ENCODE measurements around the gene MYADML2. TPM values are rescaled to one million over a fixed set of nuclear protein-coding genes. Genes with fewer than 3 reads are reported as not detected.

MYADML2 gene
- total RNA-seq, 2 donors from 2014 or later: not detected

- no peaks in the 10 kb centered on the region for H3K9me3 Mint-ChIP-seq
- no peak for ATAC-seq (replicated peaks)
- H3K36me3 Mint-ChIP-seq (ENCODE audit: low read depth): peaks cover 49% of the 10 kb centered on the region
- no peak overlapping the region for H3K27ac Mint-ChIP-seq
- peaks cover 7% of the 10 kb centered on the region for H3K27me3 Mint-ChIP-seq
- peaks cover 8% of the 10 kb centered on the region for H3K4me1 Mint-ChIP-seq
- peak overlapping the region; percentile 43 for H3K4me3 Mint-ChIP-seq
Measured at GRCh38 chr17:81901167-81902022, 45.6 kb downstream of the MYADML2 start.

- Mint-ChIP-seq H3K4me3 (peak overlapping the region; percentile 43), H3K4me1 (peaks cover 8% of the 10 kb centered on the region), H3K36me3 (ENCODE audit: low read depth) (peaks cover 60% of the 10 kb centered on the region), H3K9me3 (no peaks in the 10 kb centered on the region), H3K27me3 (peaks cover 7% of the 10 kb centered on the region), H3K27ac (no peak overlapping the region)
- no peak for ATAC-seq (replicated peaks)
Measured at GRCh38 chr17:81900181-81900820, 46.7 kb downstream of the MYADML2 start.

GRCh38 chr17:81899514-81900166, 47.4 kb downstream of the MYADML2 start:
- peaks cover 8% of the 10 kb centered on the region for H3K4me1 Mint-ChIP-seq
- H3K36me3 Mint-ChIP-seq (ENCODE audit: low read depth): peaks cover 67% of the 10 kb centered on the region
- H3K27me3 Mint-ChIP-seq: peaks cover 7% of the 10 kb centered on the region
- no peak for ATAC-seq (replicated peaks)
- H3K27ac Mint-ChIP-seq: no peak overlapping the region
- no peaks in the 10 kb centered on the region for H3K9me3 Mint-ChIP-seq
- no peak overlapping the region for H3K4me3 Mint-ChIP-seq

- no peak overlapping the region for H3K4me3 Mint-ChIP-seq
- no peak overlapping the region for H3K27ac Mint-ChIP-seq
- peaks cover 7% of the 10 kb centered on the region for H3K27me3 Mint-ChIP-seq
- peaks cover 8% of the 10 kb centered on the region for H3K4me1 Mint-ChIP-seq
- no peak for ATAC-seq (replicated peaks)
- H3K36me3 Mint-ChIP-seq (ENCODE audit: low read depth): peaks cover 72% of the 10 kb centered on the region
- no peaks in the 10 kb centered on the region for H3K9me3 Mint-ChIP-seq
Measured at GRCh38 chr17:81898885-81899284, 48.1 kb downstream of the MYADML2 start.

GRCh38 chr17:81898029-81898866, 48.8 kb downstream of the MYADML2 start:
- peaks cover 7% of the 10 kb centered on the region for H3K27me3 Mint-ChIP-seq
- ATAC-seq (replicated peaks): no peak
- H3K4me1 Mint-ChIP-seq: peaks cover 8% of the 10 kb centered on the region
- H3K36me3 Mint-ChIP-seq (ENCODE audit: low read depth): peaks cover 78% of the 10 kb centered on the region
- no peaks in the 10 kb centered on the region for H3K9me3 Mint-ChIP-seq
- no peak overlapping the region for H3K27ac Mint-ChIP-seq
- no peak overlapping the region for H3K4me3 Mint-ChIP-seq

- no peak for ATAC-seq (replicated peaks)
- Mint-ChIP-seq H3K36me3 (ENCODE audit: low read depth) (peaks cover 86% of the 10 kb centered on the region), H3K9me3 (no peaks in the 10 kb centered on the region), H3K27me3 (no peaks in the 10 kb centered on the region), H3K4me1 (no peaks in the 10 kb centered on the region), H3K27ac (no peak overlapping the region), H3K4me3 (no peak overlapping the region)
Measured at GRCh38 chr17:81895400-81895799, 51.6 kb downstream of the MYADML2 start.

- peak; percentile 9 for ATAC-seq (replicated peaks)
- Mint-ChIP-seq H3K9me3 (no peaks in the 10 kb centered on the region), H3K27me3 (no peaks in the 10 kb centered on the region), H3K36me3 (ENCODE audit: low read depth) (peaks cover 86% of the 10 kb centered on the region), H3K4me3 (peak overlapping the region; percentile 79), H3K27ac (peak overlapping the region; percentile 93), H3K4me1 (peaks cover 12% of the 10 kb centered on the region)
Measured at GRCh38 chr17:81891303-81891552, 55.8 kb downstream of the MYADML2 start.

- Mint-ChIP-seq H3K4me1 (peaks cover 12% of the 10 kb centered on the region), H3K9me3 (no peaks in the 10 kb centered on the region)
- ATAC-seq (replicated peaks): no peak
Measured at GRCh38 chr17:81890447-81891302, 56.4 kb downstream of the MYADML2 start.

More at GRCh38 chr17:81890447-81891302, 56.4 kb downstream of the MYADML2 start:
- Mint-ChIP-seq H3K4me3 (peak overlapping the region; percentile 79), H3K27ac (peak overlapping the region; percentile 93), H3K27me3 (no peaks in the 10 kb centered on the region), H3K36me3 (ENCODE audit: low read depth) (peaks cover 86% of the 10 kb centered on the region)

Other genes with a start within 250 kb of the MYADML2 start
- gene MRPL12, start 243.9 kb downstream of the MYADML2 start, total RNA-seq: 100 to 1,000 TPM in 1 of 2 donors, 10 to 100 TPM in 1; 50.7 to 108 TPM
- gene SLC25A10, start 234.9 kb downstream of the MYADML2 start, total RNA-seq: 10 to 100 TPM; 15.4 to 38.9 TPM
- gene GCGR, start 143.1 kb downstream of the MYADML2 start, total RNA-seq: under 1 TPM in 1 of 2 donors, not detected in 1; 0.26 TPM
- gene MCRIP1, start 113.9 kb downstream of the MYADML2 start, total RNA-seq: 10 to 100 TPM; 45.7 to 94.4 TPM
- gene PPP1R27, start 112.2 kb downstream of the MYADML2 start, total RNA-seq: not detected
- 100 to 1,000 TPM; 506 to 602 TPM for gene P4HB, start 86.7 kb downstream of the MYADML2 start, total RNA-seq
- gene ARHGDIA, start 75.9 kb downstream of the MYADML2 start, total RNA-seq: 100 to 1,000 TPM; 384 to 814 TPM
- 100 to 1,000 TPM; 103 to 251 TPM for gene ALYREF, start 55.6 kb downstream of the MYADML2 start, total RNA-seq
- 100 to 1,000 TPM; 103 to 123 TPM for gene ANAPC11, start 55.5 kb downstream of the MYADML2 start, total RNA-seq
- gene NPB, start 45.0 kb downstream of the MYADML2 start, total RNA-seq: under 1 TPM; 0.17 to 0.53 TPM
- 10 to 100 TPM; 10.1 to 26.8 TPM for gene PCYT2, start 35.8 kb downstream of the MYADML2 start, total RNA-seq
- 10 to 100 TPM; 41.3 to 47.5 TPM for gene SIRT7, start 29.1 kb downstream of the MYADML2 start, total RNA-seq
- 10 to 100 TPM; 28.9 to 32.6 TPM for gene MAFG, start 19.5 kb downstream of the MYADML2 start, total RNA-seq
- 10 to 100 TPM; 25.1 to 40.6 TPM for gene PYCR1, start 9.9 kb downstream of the MYADML2 start, total RNA-seq
- gene NOTUM, start 14.0 kb upstream of the MYADML2 start, total RNA-seq: 1 to 10 TPM in 1 of 2 donors, under 1 TPM in 1; 0.17 to 6.8 TPM
- 10 to 100 TPM; 22.3 to 30.3 TPM for gene ASPSCR1, start 30.4 kb upstream of the MYADML2 start, total RNA-seq
- 100 to 1,000 TPM in 1 of 2 donors, 10 to 100 TPM in 1; 66.1 to 102 TPM for gene CENPX, start 75.6 kb upstream of the MYADML2 start, total RNA-seq
- 10 to 100 TPM; 14.0 to 23.9 TPM for gene LRRC45, start 76.1 kb upstream of the MYADML2 start, total RNA-seq
- gene RAC3, start 84.4 kb upstream of the MYADML2 start, total RNA-seq: 1 to 10 TPM; 6.6 to 7.7 TPM
- 10 to 100 TPM; 63.1 to 91.0 TPM for gene DCXR, start 90.5 kb upstream of the MYADML2 start, total RNA-seq
- gene RFNG, start 104.6 kb upstream of the MYADML2 start, total RNA-seq: 10 to 100 TPM; 21.1 to 25.2 TPM
- gene GPS1, start 104.7 kb upstream of the MYADML2 start, total RNA-seq: 10 to 100 TPM; 46.2 to 97.2 TPM
- 100 to 1,000 TPM in 1 of 2 donors, 10 to 100 TPM in 1; 59.7 to 129 TPM for gene DUS1L, start 118.6 kb upstream of the MYADML2 start, total RNA-seq
- gene FASN, start 151.0 kb upstream of the MYADML2 start, total RNA-seq: 100 to 1,000 TPM; 109 to 242 TPM

Data from activated T-helper 17 cell treated with anti-CD3 and anti-CD28 coated beads, Interleukin-2, amount 50 U/mL, for 72 hours (primary cell).